T-helper 22 cell (primary cell): ENCODE measurements around the gene PBX3.

ENCODE experiments used
- DNase-seq: peaks from one replicate; pipeline ENCODE4 v3.0.0-alpha.2; 2020; ENCODE audit warnings: low read depth

The PBX3 gene

GRCh38 chr9:125949703-125950460, 202.7 kb downstream of the PBX3 start:
- DNase-seq, result no peak

GRCh38 chr9:125950880-125951471, 203.8 kb downstream of the PBX3 start:
- no peak for DNase-seq

- DNase-seq, result no peak
These were observed 206.3 kb downstream of the PBX3 start for GRCh38 chr9:125953314-125954019.

GRCh38 chr9:125956102-125956501, 208.9 kb downstream of the PBX3 start:
- DNase-seq, result no peak

- no peak for DNase-seq
These were observed 212.1 kb downstream of the PBX3 start for GRCh38 chr9:125959315-125959714.

- DNase-seq, result no peak
These were observed 212.9 kb downstream of the PBX3 start for GRCh38 chr9:125959951-125960619.

- DNase-seq, result no peak
These were observed 213.5 kb downstream of the PBX3 start for GRCh38 chr9:125960626-125961025.

- no peak for DNase-seq
These were observed 213.9 kb downstream of the PBX3 start for GRCh38 chr9:125961072-125961471.

GRCh38 chr9:125963932-125964331, 216.8 kb downstream of the PBX3 start:
- DNase-seq, result no peak

GRCh38 chr9:125964702-125965225, 217.6 kb downstream of the PBX3 start:
- no peak for DNase-seq

- no peak for DNase-seq
These were observed 218.3 kb downstream of the PBX3 start for GRCh38 chr9:125965477-125965876.

- no peak for DNase-seq
These were observed 219.3 kb downstream of the PBX3 start for GRCh38 chr9:125966466-125966865.

GRCh38 chr9:125966959-125967711, 220.0 kb downstream of the PBX3 start:
- DNase-seq, result no peak

GRCh38 chr9:125968714-125969374, 221.7 kb downstream of the PBX3 start:
- no peak for DNase-seq

- no peak for DNase-seq
These were observed 222.3 kb downstream of the PBX3 start for GRCh38 chr9:125969462-125969861.

GRCh38 chr9:125969868-125970267, 222.7 kb downstream of the PBX3 start:
- no peak for DNase-seq

GRCh38 chr9:125970340-125970739, 223.2 kb downstream of the PBX3 start:
- DNase-seq, result no peak

GRCh38 chr9:125971050-125971449, 223.9 kb downstream of the PBX3 start:
- no peak for DNase-seq

- no peak for DNase-seq
These were observed 225.0 kb downstream of the PBX3 start for GRCh38 chr9:125972012-125972729.

GRCh38 chr9:125973547-125973946, 226.4 kb downstream of the PBX3 start:
- no peak for DNase-seq
